A673 (cell line): Measurements from ENCODE around the gene TSPAN4. TPM values are rescaled to one million over a fixed set of nuclear protein-coding genes. Genes with fewer than 3 reads are reported as not detected.

Source experiments
- BruUV-seq: library from RNA; stranded (reverse); fragments of 400-500 nt; replicated peaks from 2 replicates; lab custom pipeline; 2021; lab: Mats Ljungman, UMichigan
- CTCF ChIA-PET: fragments of 300-600 bp; sonication (Branson Sonifier 250); formaldehyde crosslinking; loops from one replicate; lab custom pipeline; 2022; ENCODE audit warnings: antibody characterized with exemption; lab: Charles Lee
- POLR2A ChIA-PET: fragments of 300-600 bp; sonication (Branson Sonifier 250); formaldehyde crosslinking; loops from one replicate; lab custom pipeline; 2022; ENCODE audit warnings: antibody characterized with exemption; ENCODE audit not compliant: low non-redundant PET; lab: Charles Lee
- DNase-seq: peaks from one replicate; pipeline ENCODE4 v3.0.0-alpha.2; 2015; ENCODE audit warnings: low spot score
- H3K27ac ChIP-seq: fragments of 200-600 bp; sonication (generic); 2 replicates; pipeline ENCODE4 v1.5.1; 2016; ENCODE audit warnings: mixed run types, low read depth, mild to moderate bottlenecking, mixed read lengths, antibody characterized with exemption, low read length; ENCODE audit not compliant: poor library complexity, severe bottlenecking
- H3K27me3 ChIP-seq: fragments of 200-600 bp; sonication (generic); replicated peaks from 2 replicates; pipeline ENCODE4 v1.6.1; 2017; ENCODE audit warnings: mixed run types, low read depth, mild to moderate bottlenecking, mixed read lengths, antibody characterized with exemption, low read length; ENCODE audit not compliant: insufficient read depth, poor library complexity
- H3K36me3 ChIP-seq: fragments of 200-600 bp; sonication (generic); 2 replicates; pipeline ENCODE4 v1.6.1; 2016; ENCODE audit warnings: mixed run types, mild to moderate bottlenecking, mixed read lengths, antibody characterized with exemption, low read length; ENCODE audit not compliant: insufficient read depth, poor library complexity, severe bottlenecking
- H3K4me1 ChIP-seq: fragments of 200-600 bp; sonication (generic); 2 replicates; pipeline ENCODE4 v1.6.1; 2017; ENCODE audit warnings: mixed run types, mild to moderate bottlenecking, mixed read lengths, antibody characterized with exemption, low read length; ENCODE audit not compliant: insufficient read depth, poor library complexity, severe bottlenecking
- H3K4me3 ChIP-seq: fragments of 200-600 bp; sonication (generic); 2 replicates; pipeline ENCODE4 v1.5.1; 2016; ENCODE audit warnings: low read depth, mixed run types, mild to moderate bottlenecking, mixed read lengths, low read length; ENCODE audit not compliant: poor library complexity, severe bottlenecking
- H3K9me3 ChIP-seq: fragments of 200-600 bp; sonication (generic); 2 replicates; pipeline ENCODE4 v1.6.1; 2016; ENCODE audit warnings: mixed run types, low read depth, mild to moderate bottlenecking, mixed read lengths, antibody characterized with exemption, low read length; ENCODE audit not compliant: poor library complexity, severe bottlenecking
- CTCF ChIP-seq: fragments of 300-800, 200-600 bp; sonication (generic); conservative IDR thresholded peaks from 2 replicates; pipeline ENCODE4 v1.5.1; 2017; ENCODE audit warnings: low read depth, mild to moderate bottlenecking, antibody characterized with exemption, low read length, moderate library complexity, mixed read lengths
- EZH2 ChIP-seq: fragments of 200-600 bp; sonication (generic); IDR thresholded peaks from 2 replicates; pipeline ENCODE4 v1.6.1; 2017; ENCODE audit warnings: borderline replicate concordance, low read depth, mild to moderate bottlenecking, mixed read lengths, antibody characterized with exemption, low read length; ENCODE audit not compliant: poor library complexity, severe bottlenecking
- intact Hi-C: fragments of 100-400 bp; cut with micrococcal nuclease; formaldehyde crosslinking; loops from one replicate; pipeline ENCODE4 v1.10.0; 2022; ENCODE audit not compliant: unreplicated experiment
- total RNA-seq: library from RNA; stranded (reverse); gene quantifications from 2 replicates; pipeline ENCODE4 v1.2.3, GENCODE V29; 2021

TSPAN4 gene
- total RNA-seq, 1 experiment from 2014 or later, result 17.5 TPM

GRCh38 chr11:834371-835316 is 8.0 kb upstream of the TSPAN4 start:
- Histone ChIP-seq H3K4me1 (peaks cover 12% of the 10 kb centered on the region), H3K36me3 (peaks cover 23% of the 10 kb centered on the region), H3K27ac (peak overlapping the region; percentile 63), H3K9me3 (no peaks in the 10 kb centered on the region), H3K4me3 (peak overlapping the region; percentile 21), H3K27me3 (no peaks in the 10 kb centered on the region)
- TF ChIP-seq EZH2, result no peak
- no peak for TF ChIP-seq CTCF
- CTCF ChIA-PET, result no interaction called here
- DNase-seq, result peak; percentile 78
- BruUV-seq, result TSS peak; percentile 42
- POLR2A ChIA-PET, result no interaction called here
- intact Hi-C loops, result no loop called here

- ChIA-PET CTCF (no interaction called here), POLR2A (no interaction called here)
- Histone ChIP-seq H3K36me3 (peaks cover 28% of the 10 kb centered on the region), H3K4me1 (peaks cover 6% of the 10 kb centered on the region), H3K27me3 (no peaks in the 10 kb centered on the region), H3K27ac (no peak overlapping the region), H3K4me3 (no peak overlapping the region), H3K9me3 (no peaks in the 10 kb centered on the region)
- no TSS peak for BruUV-seq
- no peak for DNase-seq
- intact Hi-C loops, result no loop called here
- TF ChIP-seq EZH2 (no peak), CTCF (no peak)
Observed at GRCh38 chr11:836274-836673, 6.4 kb upstream of the TSPAN4 start.

GRCh38 chr11:836700-837099 is 6.0 kb upstream of the TSPAN4 start:
- CTCF ChIA-PET, result no interaction called here

More at GRCh38 chr11:836700-837099, 6.0 kb upstream of the TSPAN4 start:
- H3K9me3 ChIP-seq, result no peaks in the 10 kb centered on the region
- POLR2A ChIA-PET, result no interaction called here
- BruUV-seq, result no TSS peak
- peaks cover 6% of the 10 kb centered on the region for H3K4me1 ChIP-seq
- H3K36me3 ChIP-seq, result peaks cover 28% of the 10 kb centered on the region
- TF ChIP-seq CTCF, result no peak
- no peak for TF ChIP-seq EZH2
- intact Hi-C loops, result no loop called here
- H3K4me3 ChIP-seq, result no peak overlapping the region
- no peak overlapping the region for H3K27ac ChIP-seq
- H3K27me3 ChIP-seq, result no peaks in the 10 kb centered on the region
- DNase-seq, result no peak
